Measurements from ENCODE around the gene GAB2. TPM values are rescaled to one million over a fixed set of nuclear protein-coding genes. Genes with fewer than 3 reads are reported as not detected.
"Not testable (repeated sequence)": the region's sequence is repeated elsewhere in the genome, so short reads cannot be mapped to it uniquely, and the experiment has no call there.

Gene GAB2
- total RNA-seq, 1 donor from 2014 or later = 10.4 TPM

GRCh38 chr11:78311702-78312371, 105.8 kb downstream of the GAB2 start:
- H3K27ac ChIP-seq (ENCODE audit: low read depth, low read length) = no peak overlapping the region
- H3K36me3 ChIP-seq (ENCODE audit: control insufficient read depth in 3 of 3, insufficient read depth in 3 of 3, low read length in 3 of 3) = no peaks in the 10 kb centered on the region
- no peak overlapping the region for H3K4me3 ChIP-seq (ENCODE audit: low read length in 3 of 3)
- H3K9me3 ChIP-seq (ENCODE audit: control insufficient read depth in 3 of 3, low read length in 3 of 3) = no peaks in the 10 kb centered on the region
- H3K9ac ChIP-seq (ENCODE audit: low read depth in 1 of 3, low read length in 3 of 3) = no peak overlapping the region
- H3K4me1 ChIP-seq (ENCODE audit: control insufficient read depth in 3 of 3, insufficient read depth in 3 of 3, low read length in 3 of 3) = peaks cover 8 to 27% (median 12%) of the 10 kb centered on the region in 3 donors
- H3K27me3 ChIP-seq (ENCODE audit: control insufficient read depth in 3 of 3, insufficient read depth in 3 of 3, low read length in 3 of 3) = no peaks in the 10 kb centered on the region

- Histone ChIP-seq H3K9me3 (ENCODE audit: control insufficient read depth in 3 of 3, low read length in 3 of 3) (no peaks in the 10 kb centered on the region), H3K36me3 (ENCODE audit: control insufficient read depth in 3 of 3, insufficient read depth in 3 of 3, low read length in 3 of 3) (no peaks in the 10 kb centered on the region), H3K4me1 (ENCODE audit: control insufficient read depth in 3 of 3, insufficient read depth in 3 of 3, low read length in 3 of 3) (peaks cover 8 to 27% (median 12%) of the 10 kb centered on the region in 3 donors), H3K27ac (ENCODE audit: low read depth, low read length) (peak overlapping the region; percentile 49), H3K27me3 (ENCODE audit: control insufficient read depth in 3 of 3, insufficient read depth in 3 of 3, low read length in 3 of 3) (no peaks in the 10 kb centered on the region), H3K9ac (ENCODE audit: low read depth in 1 of 3, low read length in 3 of 3) (peak overlapping the region; percentile 9 to 67 (median 62)), H3K4me3 (ENCODE audit: low read length in 3 of 3) (peak overlapping the region; percentile 23 to 46 (median 40))
These were observed 107.1 kb downstream of the GAB2 start for GRCh38 chr11:78310500-78310909.

GRCh38 chr11:78304201-78304600, 113.4 kb downstream of the GAB2 start:
- Histone ChIP-seq H3K9ac (ENCODE audit: low read depth in 1 of 3, low read length in 3 of 3) (no peak overlapping the region), H3K9me3 (ENCODE audit: control insufficient read depth in 3 of 3, low read length in 3 of 3) (no peaks in the 10 kb centered on the region), H3K4me1 (ENCODE audit: control insufficient read depth in 3 of 3, insufficient read depth in 3 of 3, low read length in 3 of 3) (no peaks in the 10 kb centered on the region), H3K27me3 (ENCODE audit: control insufficient read depth in 3 of 3, insufficient read depth in 3 of 3, low read length in 3 of 3) (no peaks in the 10 kb centered on the region), H3K27ac (ENCODE audit: low read depth, low read length) (no peak overlapping the region), H3K4me3 (ENCODE audit: low read length in 3 of 3) (no peak overlapping the region), H3K36me3 (ENCODE audit: control insufficient read depth in 3 of 3, insufficient read depth in 3 of 3, low read length in 3 of 3) (no peaks in the 10 kb centered on the region)

- H3K9ac ChIP-seq (ENCODE audit: low read depth in 1 of 3, low read length in 3 of 3) = no peak overlapping the region
- H3K27me3 ChIP-seq (ENCODE audit: control insufficient read depth in 3 of 3, insufficient read depth in 3 of 3, low read length in 3 of 3) = no peaks in the 10 kb centered on the region
- no peaks in the 10 kb centered on the region for H3K9me3 ChIP-seq (ENCODE audit: control insufficient read depth in 3 of 3, low read length in 3 of 3)
- H3K36me3 ChIP-seq (ENCODE audit: control insufficient read depth in 3 of 3, insufficient read depth in 3 of 3, low read length in 3 of 3) = no peaks in the 10 kb centered on the region
- H3K27ac ChIP-seq (ENCODE audit: low read depth, low read length) = no peak overlapping the region
- H3K4me1 ChIP-seq (ENCODE audit: control insufficient read depth in 3 of 3, insufficient read depth in 3 of 3, low read length in 3 of 3) = peaks cover 0 to 9% (median 4%) of the 10 kb centered on the region in 3 donors
- no peak overlapping the region for H3K4me3 ChIP-seq (ENCODE audit: low read length in 3 of 3)
These were observed 117.3 kb downstream of the GAB2 start for GRCh38 chr11:78300108-78300839.

- Histone ChIP-seq H3K27me3 (ENCODE audit: control insufficient read depth in 3 of 3, insufficient read depth in 3 of 3, low read length in 3 of 3) (no peaks in the 10 kb centered on the region), H3K9ac (ENCODE audit: low read depth in 1 of 3, low read length in 3 of 3) (no peak overlapping the region), H3K4me3 (ENCODE audit: low read length in 3 of 3) (no peak overlapping the region), H3K27ac (ENCODE audit: low read depth, low read length) (no peak overlapping the region), H3K9me3 (ENCODE audit: control insufficient read depth in 3 of 3, low read length in 3 of 3) (no peaks in the 10 kb centered on the region), H3K4me1 (ENCODE audit: control insufficient read depth in 3 of 3, insufficient read depth in 3 of 3, low read length in 3 of 3) (peaks cover 0 to 9% (median 4%) of the 10 kb centered on the region in 3 donors), H3K36me3 (ENCODE audit: control insufficient read depth in 3 of 3, insufficient read depth in 3 of 3, low read length in 3 of 3) (no peaks in the 10 kb centered on the region)
These were observed 118.5 kb downstream of the GAB2 start for GRCh38 chr11:78299000-78299710.

- Histone ChIP-seq H3K27me3 (ENCODE audit: control insufficient read depth in 3 of 3, insufficient read depth in 3 of 3, low read length in 3 of 3) (no peaks in the 10 kb centered on the region), H3K4me3 (ENCODE audit: low read length in 3 of 3) (no peak overlapping the region), H3K27ac (ENCODE audit: low read depth, low read length) (no peak overlapping the region), H3K9me3 (ENCODE audit: control insufficient read depth in 3 of 3, low read length in 3 of 3) (no peaks in the 10 kb centered on the region), H3K36me3 (ENCODE audit: control insufficient read depth in 3 of 3, insufficient read depth in 3 of 3, low read length in 3 of 3) (no peaks in the 10 kb centered on the region), H3K9ac (ENCODE audit: low read depth in 1 of 3, low read length in 3 of 3) (no peak overlapping the region), H3K4me1 (ENCODE audit: control insufficient read depth in 3 of 3, insufficient read depth in 3 of 3, low read length in 3 of 3) (peaks cover 0 to 9% (median 4%) of the 10 kb centered on the region in 3 donors)
These were observed 119.3 kb downstream of the GAB2 start for GRCh38 chr11:78298291-78298771.

GRCh38 chr11:78295991-78296930, 121.4 kb downstream of the GAB2 start:
- peaks cover 0 to 9% (median 4%) of the 10 kb centered on the region in 3 donors for H3K4me1 ChIP-seq (ENCODE audit: control insufficient read depth in 3 of 3, insufficient read depth in 3 of 3, low read length in 3 of 3)
- H3K4me3 ChIP-seq (ENCODE audit: low read length in 3 of 3) = no peak overlapping the region
- no peak overlapping the region for H3K9ac ChIP-seq (ENCODE audit: low read depth in 1 of 3, low read length in 3 of 3)
- no peaks in the 10 kb centered on the region for H3K36me3 ChIP-seq (ENCODE audit: control insufficient read depth in 3 of 3, insufficient read depth in 3 of 3, low read length in 3 of 3)
- peak overlapping the region; percentile 54 for H3K27ac ChIP-seq (ENCODE audit: low read depth, low read length)
- no peaks in the 10 kb centered on the region for H3K27me3 ChIP-seq (ENCODE audit: control insufficient read depth in 3 of 3, insufficient read depth in 3 of 3, low read length in 3 of 3)
- no peaks in the 10 kb centered on the region for H3K9me3 ChIP-seq (ENCODE audit: control insufficient read depth in 3 of 3, low read length in 3 of 3)

- Histone ChIP-seq H3K27me3 (ENCODE audit: control insufficient read depth in 3 of 3, insufficient read depth in 3 of 3, low read length in 3 of 3) (no peaks in the 10 kb centered on the region), H3K9ac (ENCODE audit: low read depth in 1 of 3, low read length in 3 of 3) (no peak overlapping the region), H3K4me3 (ENCODE audit: low read length in 3 of 3) (no peak overlapping the region), H3K36me3 (ENCODE audit: control insufficient read depth in 3 of 3, insufficient read depth in 3 of 3, low read length in 3 of 3) (no peaks in the 10 kb centered on the region), H3K9me3 (ENCODE audit: control insufficient read depth in 3 of 3, low read length in 3 of 3) (no peaks in the 10 kb centered on the region), H3K4me1 (ENCODE audit: control insufficient read depth in 3 of 3, insufficient read depth in 3 of 3, low read length in 3 of 3) (peaks cover 0 to 9% (median 4%) of the 10 kb centered on the region in 3 donors), H3K27ac (ENCODE audit: low read depth, low read length) (no peak overlapping the region)
These were observed 122.3 kb downstream of the GAB2 start for GRCh38 chr11:78295347-78295746.

GRCh38 chr11:78294100-78294499, 123.5 kb downstream of the GAB2 start:
- H3K9me3 ChIP-seq (ENCODE audit: control insufficient read depth in 3 of 3, low read length in 3 of 3); H3K4me3 ChIP-seq (ENCODE audit: low read length in 3 of 3); H3K27me3 ChIP-seq (ENCODE audit: control insufficient read depth in 3 of 3, insufficient read depth in 3 of 3, low read length in 3 of 3); H3K36me3 ChIP-seq (ENCODE audit: control insufficient read depth in 3 of 3, insufficient read depth in 3 of 3, low read length in 3 of 3); H3K9ac ChIP-seq (ENCODE audit: low read depth in 1 of 3, low read length in 3 of 3); H3K27ac ChIP-seq (ENCODE audit: low read depth, low read length); H3K4me1 ChIP-seq (ENCODE audit: control insufficient read depth in 3 of 3, insufficient read depth in 3 of 3, low read length in 3 of 3): not testable (repeated sequence)
